NCI-H524 (cell line): ENCODE results near the gene CHST8.
"Not testable (repeated sequence)": the region's sequence is repeated elsewhere in the genome, so short reads cannot be mapped to it uniquely, and the experiment has no call there.

Experiments used
- DNase-seq, 2 experiments: peaks; one replicate each; lab custom pipeline; 2025; lab: John Stamatoyannopoulos, UW

Gene CHST8

DNA sequence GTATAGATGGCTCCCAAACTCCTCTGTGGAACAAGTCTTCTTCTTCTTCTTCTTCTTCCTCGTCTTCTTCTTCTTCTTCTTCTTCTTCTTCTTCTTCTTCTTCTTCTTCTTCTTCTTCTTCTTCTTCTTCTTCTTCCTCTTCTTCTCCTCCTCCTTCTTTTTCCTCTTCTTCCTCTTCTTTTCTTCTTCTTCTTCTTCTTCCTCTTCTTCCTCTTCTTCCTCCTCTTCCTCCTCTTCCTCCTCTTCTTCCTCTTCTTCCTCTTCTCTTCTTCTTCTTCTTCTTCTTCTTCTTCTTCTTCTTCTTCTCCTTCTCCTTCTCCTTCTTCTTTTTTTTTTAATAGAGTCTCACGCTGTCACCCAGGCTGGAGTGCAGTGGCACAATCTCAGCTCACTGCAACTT is 3.4 kb upstream of the CHST8 start:
- DNase-seq = not testable (repeated sequence)

DNA sequence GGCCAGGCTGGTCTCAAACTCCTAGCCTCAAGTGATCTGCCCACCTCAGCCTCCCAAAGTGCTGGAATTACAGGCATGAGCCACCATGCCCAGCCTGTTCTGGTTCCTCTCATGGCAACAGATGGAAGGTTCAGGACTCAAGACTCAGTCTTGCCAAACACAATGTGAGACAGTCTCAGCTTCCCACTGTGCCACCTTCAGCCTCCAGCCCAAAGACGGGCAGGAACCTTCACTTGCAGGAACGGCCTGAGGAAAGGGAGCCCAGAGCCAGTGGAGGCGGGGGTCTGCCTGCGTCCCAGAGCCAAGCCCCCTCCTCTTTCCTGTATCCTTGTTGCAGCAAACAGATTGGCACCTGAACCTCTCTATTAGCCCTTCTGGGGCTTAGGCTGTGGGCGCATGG is 2.9 kb upstream of the CHST8 start:
- no peak for DNase-seq

DNA sequence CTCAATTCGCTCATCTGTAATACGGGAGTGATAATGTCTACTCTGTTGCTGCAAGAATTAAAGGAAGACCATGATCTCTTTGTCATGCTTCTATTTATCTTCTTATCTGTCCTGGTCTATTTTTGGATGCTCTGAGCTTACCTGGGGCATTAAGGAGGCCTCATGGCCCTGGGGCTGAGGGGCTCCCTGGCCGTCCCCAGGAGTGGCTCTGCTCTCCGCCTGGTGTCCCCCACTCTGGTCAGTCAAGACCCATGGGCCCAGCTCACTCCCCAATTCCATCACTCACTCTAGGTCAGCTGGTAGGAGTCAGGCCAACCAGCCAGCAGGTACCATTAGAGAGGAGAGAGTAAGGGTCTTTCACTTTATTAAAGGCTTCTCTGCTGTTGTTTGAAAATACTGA is 1.1 kb upstream of the CHST8 start:
- no peak for DNase-seq

DNA sequence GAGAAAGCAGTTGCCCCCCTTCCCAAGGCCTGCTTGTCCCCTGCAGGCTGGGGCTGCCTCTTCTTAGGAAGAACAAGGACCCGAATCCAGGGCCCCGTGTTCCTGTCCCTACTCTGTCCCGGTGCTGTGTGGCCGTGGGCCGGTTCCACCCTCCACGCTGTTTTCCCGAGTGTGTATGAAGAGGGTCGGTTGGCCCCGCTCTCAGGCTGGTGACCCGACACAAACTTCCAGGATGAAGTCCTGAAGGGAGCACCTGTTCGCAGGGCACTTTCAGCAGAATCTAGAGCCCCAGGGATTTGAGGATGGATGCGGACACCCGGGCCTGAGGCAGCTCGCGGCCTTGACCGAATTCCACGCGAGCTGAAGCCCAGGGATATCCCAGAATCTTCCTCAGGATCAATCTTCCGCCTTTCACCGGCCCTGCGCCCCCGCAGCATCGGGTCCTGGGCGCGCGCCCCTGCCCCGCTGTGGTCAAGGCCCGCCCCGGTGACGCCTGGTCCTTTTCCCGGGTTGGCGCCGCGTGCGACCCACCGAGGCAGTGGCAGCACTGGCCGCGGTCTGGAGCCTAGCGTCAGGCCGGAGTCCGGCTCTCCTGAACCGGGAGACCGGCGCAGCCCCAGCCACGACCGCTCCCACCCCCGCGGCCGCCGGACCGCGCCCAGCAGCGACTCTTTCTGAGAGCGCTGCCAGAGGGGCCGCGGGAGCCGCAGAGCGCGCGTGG is 528 bp upstream of the CHST8 start:
- peak in 1 of 2 experiments; percentile 54 for DNase-seq

DNA sequence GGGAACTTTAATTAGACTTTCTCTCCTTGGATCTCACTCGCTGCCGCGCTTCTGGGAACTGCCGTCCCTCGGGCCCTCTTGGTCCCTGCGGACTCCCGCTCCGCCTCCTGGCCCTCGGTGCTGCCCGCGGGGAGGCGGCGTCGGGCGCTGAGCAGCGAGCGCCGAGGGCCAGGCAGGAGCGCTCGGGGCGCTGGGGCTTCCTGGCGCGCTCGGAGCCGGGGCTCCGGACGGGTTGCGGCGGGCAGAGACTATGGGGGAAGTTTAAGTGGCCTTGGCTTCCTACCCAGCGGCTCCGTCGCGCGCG is 704 bp downstream of the CHST8 start:
- DNase-seq = peak; percentile 29 to 34

DNA sequence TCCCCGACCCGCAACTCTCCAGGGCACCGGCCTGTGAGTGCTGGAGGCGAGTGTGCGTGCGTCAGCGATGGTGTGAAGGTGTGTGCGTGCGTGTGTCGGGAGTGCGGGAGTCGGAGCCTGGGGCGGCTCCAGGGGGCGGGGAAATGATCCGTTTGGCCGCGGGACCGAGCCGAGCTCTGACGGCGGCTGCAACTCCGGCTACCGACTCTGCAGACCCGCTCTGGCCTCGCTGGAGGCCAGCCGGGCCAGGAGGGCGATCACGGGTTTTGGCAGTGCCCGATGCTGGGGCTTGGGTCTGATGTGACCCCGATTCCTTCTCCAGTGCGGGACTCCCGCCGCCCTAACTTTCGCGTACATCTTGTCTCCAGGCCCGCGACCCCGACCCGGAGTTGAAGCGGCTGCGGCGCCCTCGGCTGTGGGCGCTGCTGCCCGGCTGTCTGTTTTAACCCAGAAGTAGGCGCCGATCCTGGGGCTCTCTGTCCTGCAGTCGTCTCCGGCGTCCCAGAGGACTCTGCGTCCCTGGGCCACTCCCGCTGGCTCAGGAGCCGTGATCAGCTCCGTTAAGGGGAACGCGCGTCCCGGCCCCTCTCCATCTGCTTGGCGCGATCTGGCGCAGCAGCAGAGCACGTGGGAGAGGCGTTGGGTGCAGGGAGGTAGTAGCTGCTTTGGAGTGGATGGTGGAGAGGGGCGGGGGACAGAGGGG is 1.2 kb downstream of the CHST8 start:
- DNase-seq = peak; percentile 58 to 83

DNA sequence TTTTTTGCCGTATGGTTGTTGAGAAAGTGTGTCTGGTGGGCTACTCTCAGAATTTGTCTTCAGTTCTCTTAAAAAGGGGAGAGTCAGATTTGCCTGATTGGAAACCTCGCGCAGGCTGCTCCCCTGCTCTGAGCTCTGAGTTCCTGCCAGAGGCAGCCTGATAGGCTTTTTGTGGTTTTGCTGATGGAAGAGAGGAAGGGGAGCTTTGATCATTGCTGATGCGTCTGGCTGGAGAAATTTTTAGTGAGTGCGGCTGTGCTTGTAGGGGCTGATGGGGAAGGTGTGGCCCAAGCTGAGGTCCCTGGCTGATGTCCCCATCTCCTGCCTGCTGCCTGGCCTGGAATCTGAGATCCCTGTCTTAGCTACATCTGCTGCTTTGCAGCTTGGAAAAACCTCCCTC is 2.8 kb downstream of the CHST8 start:
- peak in 1 of 2 experiments; percentile 11 for DNase-seq

DNA sequence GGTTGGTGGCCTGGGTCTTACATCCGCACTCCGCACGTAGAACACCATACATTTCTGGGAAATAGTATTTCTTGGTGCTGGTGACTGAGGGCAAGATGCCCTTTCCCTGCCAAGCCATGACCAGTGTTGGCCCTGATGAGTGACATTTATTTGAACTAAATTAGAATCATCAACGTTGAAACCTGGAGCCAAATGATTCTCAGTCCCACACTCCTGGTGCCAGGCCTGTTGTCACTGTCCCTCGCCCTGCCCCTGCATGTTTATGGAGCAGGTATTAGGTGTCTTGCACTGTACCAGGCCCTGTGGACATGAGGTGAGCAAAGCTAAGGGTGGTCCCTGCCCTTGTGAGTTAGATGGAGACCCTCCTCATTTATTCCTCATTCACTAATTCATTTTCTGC is 5.8 kb downstream of the CHST8 start:
- DNase-seq = no peak

DNA sequence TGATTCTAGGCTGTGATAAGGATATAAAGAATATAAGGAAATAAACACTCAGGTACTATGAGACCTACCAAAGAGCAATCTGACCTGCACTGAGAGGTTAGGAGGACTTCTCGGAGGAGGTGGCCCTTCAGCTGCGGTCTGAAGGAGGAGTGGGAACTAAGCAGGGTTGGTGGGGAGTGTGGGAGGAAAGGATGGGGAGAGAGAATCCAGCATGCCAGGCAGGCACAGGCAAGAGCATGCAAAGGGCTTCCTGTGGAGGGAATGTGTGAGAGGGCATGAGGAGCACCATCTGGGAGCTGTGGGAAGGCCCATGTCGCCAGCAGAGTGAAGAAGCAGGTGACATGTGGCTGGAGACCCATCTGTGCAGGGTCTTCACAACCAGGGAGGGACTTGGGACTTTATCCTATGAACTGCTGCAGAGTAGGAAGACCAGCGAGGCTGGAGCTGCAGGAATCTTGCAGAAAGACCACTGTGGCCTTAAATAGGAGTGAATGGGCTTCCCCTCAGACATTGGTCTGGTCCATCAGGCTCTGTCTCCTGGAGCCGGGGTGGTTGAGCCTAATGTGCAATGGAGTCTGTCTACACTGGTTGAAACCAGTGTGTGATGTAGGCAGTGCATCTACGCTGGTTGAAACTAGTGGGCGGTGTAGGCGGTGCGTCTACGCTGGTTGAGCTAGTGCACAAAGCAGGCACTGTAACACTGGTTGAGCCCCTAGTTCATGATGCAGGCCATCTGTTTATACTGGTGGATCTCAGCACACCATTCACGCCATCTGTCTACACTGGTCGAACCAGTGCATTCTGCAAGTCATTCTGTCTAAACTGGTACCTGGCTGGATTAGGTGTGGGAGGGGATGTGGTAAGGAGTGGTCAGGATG is 6.4 kb downstream of the CHST8 start:
- DNase-seq = peak; percentile 56 to 76

DNA sequence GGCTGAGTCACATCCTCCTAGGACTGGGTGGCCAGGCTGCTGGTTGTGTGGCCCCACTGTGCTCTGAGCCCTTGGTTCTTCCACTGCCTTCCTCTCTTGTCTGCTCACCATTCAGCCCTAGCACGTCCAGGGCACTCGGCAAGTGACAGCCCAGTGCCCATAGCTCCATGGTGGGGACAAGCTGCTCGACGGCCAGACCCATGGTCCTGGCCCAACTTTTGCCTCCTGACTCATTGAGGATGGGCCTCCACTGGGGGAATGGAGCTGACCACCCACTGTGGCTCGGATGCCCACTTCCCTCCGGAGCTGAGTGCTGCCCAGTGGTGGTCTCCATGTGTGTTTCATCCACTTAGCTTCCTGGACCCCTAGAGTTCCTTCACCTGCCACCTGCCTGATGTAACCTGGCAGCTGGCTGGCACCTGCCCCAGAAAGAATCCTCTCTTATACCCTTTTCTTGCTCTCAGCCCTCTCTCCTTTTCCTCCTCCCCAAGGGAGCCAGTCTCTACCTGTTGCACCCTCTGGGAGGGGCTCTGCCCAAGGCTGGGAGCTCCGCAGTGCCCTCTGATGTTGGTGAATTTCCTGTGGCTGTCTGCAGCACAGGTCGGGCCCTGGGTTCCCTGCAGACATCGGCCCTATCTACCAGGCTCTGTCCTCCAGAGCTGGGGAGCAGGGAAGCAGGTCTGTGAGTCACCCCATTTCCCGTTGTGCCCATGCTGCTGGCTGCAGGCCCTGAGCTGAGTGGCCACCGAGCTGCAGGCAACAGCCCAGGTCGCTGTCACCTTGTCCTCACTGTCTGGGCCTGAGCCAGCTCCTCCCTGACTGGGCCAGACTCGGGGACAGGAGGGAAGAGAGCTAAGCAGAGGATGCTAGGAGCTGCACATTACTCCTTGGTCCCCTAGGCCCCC is 7.4 kb downstream of the CHST8 start:
- DNase-seq = no peak

DNA sequence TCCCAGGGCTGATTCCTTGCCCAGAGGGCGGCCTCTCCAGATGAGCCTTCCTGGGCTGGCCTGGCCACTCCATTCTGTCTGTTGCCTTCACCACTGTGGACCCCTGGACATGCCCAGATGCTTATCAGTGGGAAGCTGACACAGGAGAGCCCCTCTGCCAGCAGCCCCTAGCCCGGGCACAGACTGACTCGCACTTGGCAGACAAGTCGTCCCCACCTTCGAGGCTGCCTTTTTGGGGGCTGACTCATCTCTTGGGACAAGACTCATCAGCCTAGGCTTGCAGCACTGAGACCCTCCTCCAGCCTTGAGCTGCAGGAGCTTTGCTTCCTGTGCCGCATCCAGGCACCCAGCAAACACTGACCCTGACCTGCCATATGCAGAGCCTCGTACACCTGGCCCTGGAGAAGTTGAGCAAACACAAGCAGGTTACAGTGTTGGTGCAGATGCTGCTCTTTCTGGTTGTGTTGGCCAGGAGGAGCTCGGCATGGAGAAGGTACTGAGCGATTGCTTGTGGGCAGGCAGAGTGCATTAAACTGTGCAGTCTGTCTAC is 8.1 kb downstream of the CHST8 start:
- DNase-seq = no peak

DNA sequence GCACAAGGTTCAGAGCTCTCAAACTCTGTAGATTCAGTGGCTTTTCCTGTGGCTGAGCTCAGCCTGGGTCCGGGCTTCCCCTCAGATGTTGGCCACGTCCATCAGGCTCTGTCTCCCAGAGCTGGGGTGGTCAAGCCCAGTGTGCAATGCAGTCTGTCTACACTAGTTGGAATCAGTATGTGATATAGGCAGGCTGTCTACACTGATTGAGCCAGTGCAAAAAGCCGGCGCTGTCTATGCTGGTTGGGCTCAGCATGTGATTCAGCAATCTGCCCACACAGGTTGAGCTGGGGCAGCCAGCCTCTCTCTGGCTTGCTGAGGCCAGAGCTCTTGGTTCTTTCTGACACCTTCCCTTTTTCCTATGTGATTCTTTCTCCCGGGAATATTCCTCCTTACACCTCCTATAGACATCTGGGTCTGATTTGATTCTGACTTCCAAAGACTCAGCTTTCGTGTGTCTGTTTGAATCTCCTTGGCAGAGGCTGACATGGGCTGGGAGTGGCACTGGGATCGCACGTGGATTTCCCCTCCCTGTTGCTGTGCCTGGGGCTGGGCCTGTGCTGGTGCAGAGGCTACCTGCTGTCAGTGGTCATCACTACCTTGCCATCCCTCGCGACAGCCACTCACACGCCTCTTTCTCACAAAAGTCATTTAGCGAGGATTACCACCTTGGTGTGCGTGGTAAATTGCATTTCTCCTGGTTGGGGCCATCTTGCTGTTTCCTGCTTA is 9.3 kb downstream of the CHST8 start:
- DNase-seq = no peak

DNA sequence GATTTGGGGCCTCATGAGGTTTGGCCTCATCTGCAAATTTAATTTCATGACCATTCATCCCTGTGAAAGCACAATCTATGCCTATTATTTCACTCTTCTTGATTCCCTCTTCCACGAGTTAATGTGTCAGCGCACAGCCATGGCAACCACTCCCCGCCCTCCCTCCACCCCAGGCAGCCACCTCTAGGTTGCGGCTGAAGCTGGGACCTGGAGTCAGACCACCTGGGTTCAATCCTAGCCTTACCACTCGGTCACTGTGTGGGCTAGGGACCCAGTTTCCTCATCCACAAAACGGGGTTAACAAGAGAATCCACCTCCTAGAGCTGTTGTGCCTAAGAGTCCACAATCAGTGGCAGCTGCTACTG is 9.8 kb downstream of the CHST8 start:
- no peak for DNase-seq

DNA sequence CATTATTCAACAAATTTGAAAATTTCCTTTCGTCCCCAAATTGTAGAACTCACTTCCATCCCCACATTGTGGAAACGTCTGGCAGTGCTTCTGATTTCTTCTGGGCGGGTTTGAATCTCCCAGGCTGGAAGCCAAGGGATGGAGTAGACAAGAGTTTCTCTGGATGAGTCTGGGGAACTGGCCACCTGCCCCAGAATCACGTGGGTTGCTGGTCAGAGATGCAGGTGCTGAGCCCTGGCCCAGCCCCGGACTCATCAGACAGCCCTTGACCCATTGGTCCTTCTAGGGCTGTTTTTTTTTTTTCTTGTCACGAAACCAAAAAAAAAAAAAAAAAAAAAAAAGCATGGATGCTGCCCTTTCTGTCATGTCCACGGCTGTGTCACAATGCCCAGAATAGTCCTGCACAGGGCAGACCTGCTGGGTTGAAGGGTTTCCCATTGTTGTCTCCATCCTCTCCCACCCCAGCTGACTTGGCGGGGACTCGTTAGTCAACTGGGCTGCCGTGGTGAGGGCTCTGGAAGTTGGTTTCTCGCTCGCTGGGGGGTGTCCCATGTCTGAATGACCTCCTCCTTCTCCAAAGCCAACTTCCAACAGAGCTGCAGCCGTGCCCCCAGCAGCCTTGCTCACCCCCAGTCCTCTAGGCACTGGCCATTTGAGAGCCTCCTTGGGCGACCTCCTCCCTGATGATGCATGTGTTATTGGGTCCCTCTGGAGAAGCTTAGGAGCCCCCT is 12.8 kb downstream of the CHST8 start:
- DNase-seq = no peak

DNA sequence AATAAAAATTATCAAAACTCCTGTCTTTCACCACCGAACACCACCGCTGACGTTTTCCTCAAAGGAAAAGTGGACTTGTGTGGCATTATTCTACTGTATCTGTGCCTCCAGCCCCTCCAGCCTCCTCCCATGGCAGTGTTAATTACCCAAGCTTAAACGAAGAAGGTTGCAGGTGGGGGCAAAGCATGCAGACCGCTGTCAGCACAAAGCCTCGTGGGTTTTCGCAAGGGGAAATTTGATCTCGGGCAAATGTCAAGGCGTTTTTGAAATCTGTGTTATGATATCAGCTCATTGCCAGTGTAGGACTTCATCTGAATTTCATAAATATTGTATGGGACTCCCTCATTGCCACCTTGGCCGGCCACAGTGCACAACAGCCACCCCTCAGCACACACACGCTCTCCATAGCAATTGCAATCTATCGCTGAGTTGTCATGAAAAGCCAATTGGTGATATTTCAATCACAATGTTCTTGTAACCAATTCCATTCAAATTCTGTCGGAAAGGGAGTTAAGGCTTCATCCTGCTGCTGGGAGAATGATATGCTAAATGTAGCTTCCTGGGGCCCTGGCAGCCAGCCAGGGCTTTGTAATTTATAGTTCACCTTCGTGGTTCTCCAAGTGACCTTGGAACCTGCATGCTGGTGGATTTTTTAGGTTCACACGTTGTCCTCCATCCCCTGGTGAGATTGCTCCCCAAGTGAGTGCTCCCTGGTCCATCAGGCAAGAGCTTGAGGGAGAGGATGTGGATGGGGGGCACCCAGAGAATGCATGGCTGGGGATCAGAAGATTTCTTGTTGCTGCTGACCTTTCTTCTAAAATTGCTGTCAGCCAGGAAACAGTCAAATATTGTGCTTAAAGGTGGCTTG is 16.6 kb downstream of the CHST8 start:
- peak in 1 of 2 experiments; percentile 44 for DNase-seq

DNA sequence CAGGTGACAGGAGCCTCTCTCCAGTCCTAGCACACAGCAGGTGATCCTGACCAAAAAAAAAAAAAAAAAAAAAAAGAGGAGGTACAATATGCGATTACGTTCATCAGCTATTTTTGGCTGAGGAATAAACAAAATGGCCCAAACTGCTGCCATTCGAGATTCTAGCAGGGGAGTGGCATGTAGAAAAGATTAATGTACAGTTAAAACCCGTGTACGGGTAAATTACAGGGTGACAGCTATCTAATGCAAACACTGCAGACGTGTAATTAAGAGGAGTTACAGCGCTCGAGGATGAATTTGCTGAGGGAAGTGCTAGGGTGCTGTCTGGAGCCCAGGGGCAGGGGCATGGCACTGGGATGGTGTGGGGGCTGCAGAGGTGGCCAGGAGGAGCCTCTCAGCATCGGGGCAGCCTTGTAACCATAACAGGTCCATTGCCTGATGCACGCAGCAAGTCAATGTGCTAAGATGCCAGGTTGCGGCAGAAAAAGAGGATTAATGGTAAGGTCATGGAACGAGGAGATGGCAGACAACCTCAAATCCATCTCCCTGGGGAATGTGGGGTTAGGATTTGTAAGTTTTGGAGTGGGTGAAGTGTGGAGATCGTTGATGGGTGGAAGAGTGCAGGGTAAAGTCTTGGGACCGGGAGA is 17.4 kb downstream of the CHST8 start:
- peak; percentile 55 to 78 for DNase-seq

DNA sequence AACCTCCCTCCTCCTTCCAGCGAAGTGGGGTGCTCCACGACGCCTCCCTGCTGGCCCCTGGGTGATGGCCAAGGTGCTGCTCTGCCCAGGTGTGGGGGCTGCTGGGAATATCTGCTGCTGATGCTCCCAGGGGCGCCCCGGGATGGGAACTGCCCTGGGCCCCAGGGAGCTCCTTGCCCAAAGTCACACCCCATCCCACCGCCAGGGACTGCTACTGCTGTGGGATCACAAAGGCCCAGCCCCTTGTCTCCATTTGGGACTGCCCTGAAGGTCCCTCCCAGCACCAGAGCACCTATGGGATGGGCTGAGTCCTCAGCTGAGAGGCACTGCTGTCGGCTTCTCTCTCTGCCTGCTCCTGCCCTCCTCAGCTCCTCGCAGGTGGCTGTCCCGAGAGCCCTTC is 19.0 kb downstream of the CHST8 start:
- no peak for DNase-seq

DNA sequence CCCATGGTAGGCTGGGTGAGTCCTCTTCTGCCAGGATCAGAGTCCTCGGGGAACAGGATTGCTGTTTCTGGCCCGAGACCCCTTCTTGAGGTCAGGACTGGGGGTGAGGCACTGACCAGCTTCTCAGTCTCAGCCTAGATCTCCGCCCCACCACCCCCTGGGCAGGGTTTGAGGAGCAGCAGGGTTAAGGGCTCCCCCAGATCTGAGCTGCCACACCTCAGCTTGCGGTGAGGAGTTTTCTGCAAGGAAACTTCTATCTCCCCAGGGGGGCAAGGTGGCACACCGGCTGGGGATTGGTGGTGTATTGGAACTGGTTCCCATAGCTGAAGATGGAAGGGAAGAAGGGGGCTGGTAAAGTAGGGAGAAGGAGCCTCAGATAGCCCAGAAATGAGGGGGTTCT is 19.5 kb downstream of the CHST8 start:
- no peak for DNase-seq
